ENCODE data around the gene AIFM2. TPM values are rescaled to one million over a fixed set of nuclear protein-coding genes. Genes with fewer than 3 reads are reported as not detected.

Gene AIFM2
- total and polyA plus RNA-seq, 2 donors = 1.7 to 17.1 TPM

- no peaks in the 10 kb centered on the region for H3K4me1 ChIP-seq (ENCODE audit: insufficient read depth)
- no peak for DNase-seq (ENCODE audit: extremely low spot score)
- H3K36me3 ChIP-seq (ENCODE audit: insufficient read depth) = no peaks in the 10 kb centered on the region
- 88% methylated on average over 10 of the region's 10 CpGs for WGBS
- no peak overlapping the region for H3K4me3 ChIP-seq (ENCODE audit: low read depth, low read length)
- no peak overlapping the region for H3K27ac ChIP-seq (ENCODE audit: low read depth)
Measured at GRCh38 chr10:70063418-70064098, 69.1 kb downstream of the AIFM2 start.

Other genes with a start within 250 kb of the AIFM2 start
- gene MACROH2A2, start 80.0 kb downstream of the AIFM2 start, total RNA-seq = 15.2 TPM
- gene MACROH2A2, start 80.0 kb downstream of the AIFM2 start, polyA plus RNA-seq = 18.4 TPM
- 7.2 TPM for gene TYSND1, start 13.9 kb upstream of the AIFM2 start, total RNA-seq
- 11.7 TPM for gene TYSND1, start 13.9 kb upstream of the AIFM2 start, polyA plus RNA-seq
- 218 TPM for gene SAR1A, start 37.7 kb upstream of the AIFM2 start, total RNA-seq
- gene SAR1A, start 37.7 kb upstream of the AIFM2 start, polyA plus RNA-seq = 49.4 TPM
- 116 TPM for gene PPA1, start 100.6 kb upstream of the AIFM2 start, total RNA-seq
- gene PPA1, start 100.6 kb upstream of the AIFM2 start, polyA plus RNA-seq = 67.4 TPM
- gene NPFFR1, start 151.2 kb upstream of the AIFM2 start, total RNA-seq = 0.05 TPM
- gene NPFFR1, start 151.2 kb upstream of the AIFM2 start, polyA plus RNA-seq = 0.01 TPM
- gene LRRC20, start 249.8 kb upstream of the AIFM2 start, total RNA-seq = 4.1 TPM
- gene LRRC20, start 249.8 kb upstream of the AIFM2 start, polyA plus RNA-seq = 15.0 TPM

Data from urinary bladder (tissue), 4 donors.